Measurements from ENCODE around the gene RLN3. TPM values are rescaled to one million over a fixed set of nuclear protein-coding genes. Genes with fewer than 3 reads are reported as not detected.
"Not testable (repeated sequence)": the region's sequence is repeated elsewhere in the genome, so short reads cannot be mapped to it uniquely, and the experiment has no call there.

RLN3 gene
- total RNA-seq, 4 donors from 2014 or later: not detected

DNA sequence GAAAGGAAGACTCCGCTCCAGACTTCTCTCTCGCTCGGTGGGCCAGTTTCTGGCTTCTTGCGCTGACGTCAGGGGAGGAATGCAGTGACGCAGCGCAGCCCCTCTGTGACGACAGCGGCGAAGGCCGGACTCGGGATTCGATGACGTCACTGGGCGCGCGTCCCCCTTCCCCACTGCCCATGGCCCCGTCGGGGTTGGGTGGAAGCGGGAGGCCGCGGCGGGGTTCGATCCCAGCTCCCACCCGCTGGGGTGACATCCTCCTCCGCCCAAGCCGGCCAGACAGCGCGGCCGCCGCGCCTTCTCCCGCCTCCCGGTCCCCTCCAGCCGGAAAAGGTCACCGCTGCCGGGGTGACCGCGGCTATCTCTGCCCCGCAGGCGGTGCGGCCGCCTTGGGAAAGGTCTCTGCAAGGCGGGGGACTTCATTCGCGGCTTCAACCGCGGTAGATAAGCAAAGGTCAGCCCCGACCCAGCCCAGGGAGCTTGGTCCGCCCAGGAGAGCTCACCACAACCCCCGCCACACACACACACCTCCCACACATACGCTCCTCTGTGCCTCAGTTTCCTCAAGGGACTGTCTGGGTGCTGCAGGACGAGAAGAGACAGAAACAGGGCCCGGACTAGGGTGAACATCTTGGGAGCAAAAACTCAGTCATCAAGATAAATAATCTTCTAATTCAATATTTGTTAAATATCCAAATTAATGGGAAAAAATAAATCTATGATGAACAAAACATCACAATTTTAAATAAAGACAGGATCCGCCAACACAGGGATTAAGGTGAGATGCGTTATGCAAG is 21.0 kb upstream of the RLN3 start:
- DNase-seq (ENCODE audit: extremely low spot score): peak; percentile 97
- H3K27ac ChIP-seq (replicated peaks in 1 of 4): peak overlapping the region; percentile 95 to 100 (median 99)
- peaks cover 23 to 41% (median 38%) of the 10 kb centered on the region in 4 donors for H3K4me1 ChIP-seq
- H3K36me3 ChIP-seq: no peaks in the 10 kb centered on the region
- TF ChIP-seq CTCF (IDR thresholded peaks at IDR 0.05) (no peak), POLR2AphosphoS5 (IDR thresholded peaks at IDR 0.05) (peak; percentile 56 to 83), POLR2A (IDR thresholded peaks at IDR 0.05; ENCODE audit: low read depth) (peak; percentile 7), EP300 (IDR thresholded peaks at IDR 0.05) (peak; percentile 58)
- H3K9me3 ChIP-seq: no peaks in the 10 kb centered on the region
- H3K27me3 ChIP-seq: no peaks in the 10 kb centered on the region
- intact Hi-C loops (cut with DNase I): loop anchor here (2.0 kb wide), 1 partner anchor 68 kb away; no protein-coding TSS in a partner anchor
- 29% methylated on average over 9 of the region's 56 CpGs for WGBS
- peak overlapping the region; percentile 78 to 98 (median 86) for H3K4me3 ChIP-seq

DNA sequence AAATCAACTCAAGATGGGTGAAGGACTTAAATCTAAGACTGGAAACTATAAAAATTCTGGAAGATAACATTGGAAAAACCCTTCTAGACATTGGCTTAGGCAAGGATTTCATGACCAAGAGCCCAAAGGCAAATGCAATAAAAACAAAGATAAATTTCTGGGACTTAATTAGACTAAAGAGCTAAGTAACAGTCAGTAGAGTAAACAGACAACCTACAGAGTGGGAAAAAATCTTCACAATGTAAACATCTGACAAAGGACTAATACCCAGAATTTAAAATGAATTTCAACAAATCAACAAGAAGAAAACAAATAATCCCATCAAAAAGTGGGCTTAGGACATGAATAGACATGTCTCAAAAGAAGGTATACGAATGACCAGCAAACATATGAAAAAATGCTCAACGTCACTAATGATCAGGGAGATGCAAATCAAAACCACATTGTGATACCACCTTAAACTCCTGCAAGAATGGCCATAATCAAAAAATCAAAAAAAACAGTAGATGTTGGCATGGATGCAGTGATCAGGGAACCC is 15.5 kb upstream of the RLN3 start:
- no peaks in the 10 kb centered on the region for H3K36me3 ChIP-seq
- H3K27ac ChIP-seq (replicated peaks in 1 of 4): no peak overlapping the region
- DNase-seq (ENCODE audit: extremely low spot score): no peak
- intact Hi-C loops (cut with DNase I): no loop called here
- no peak for TF ChIP-seq CTCF (IDR thresholded peaks at IDR 0.05)
- peaks cover 0 to under 1% (median 0%) of the 10 kb centered on the region in 4 donors for H3K4me1 ChIP-seq
- no peak overlapping the region for H3K4me3 ChIP-seq
- H3K9me3 ChIP-seq: no peaks in the 10 kb centered on the region
- WGBS: 84% methylated on average over 2 of the region's 2 CpGs
- no peaks in the 10 kb centered on the region for H3K27me3 ChIP-seq

DNA sequence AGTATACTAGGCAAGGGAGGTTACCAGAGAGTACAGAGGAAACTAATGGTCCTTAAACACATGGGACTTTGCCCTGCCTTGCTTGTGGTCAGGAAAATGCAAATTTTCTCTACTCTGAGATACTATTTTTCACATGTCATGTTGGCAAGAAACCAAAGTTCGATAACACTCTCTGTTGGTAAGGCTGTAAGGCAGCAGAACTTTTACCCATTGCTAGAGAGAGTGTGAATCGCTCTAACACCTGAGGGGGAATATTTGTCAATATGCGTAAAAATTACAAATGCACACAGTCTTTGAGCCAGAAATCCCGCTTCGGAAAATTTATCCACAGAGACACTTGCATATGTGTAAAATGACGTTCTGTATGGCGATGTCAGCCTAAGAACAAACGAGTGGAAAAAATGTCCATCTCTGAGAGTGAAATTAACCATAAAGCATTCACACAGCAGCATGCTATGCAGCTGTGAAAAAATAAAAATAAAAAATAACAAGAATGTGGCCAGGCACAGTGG is 12.4 kb upstream of the RLN3 start:
- H3K4me3 ChIP-seq: no peak overlapping the region
- 73% methylated on average over 8 of the region's 8 CpGs for WGBS
- TF ChIP-seq CTCF (IDR thresholded peaks at IDR 0.05): no peak

GRCh38 chr19:14019100-14019499 is 8.8 kb upstream of the RLN3 start:
- Histone ChIP-seq H3K27me3 (no peaks in the 10 kb centered on the region), H3K9me3 (no peaks in the 10 kb centered on the region), H3K4me3 (no peak overlapping the region), H3K36me3 (no peaks in the 10 kb centered on the region), H3K27ac (replicated peaks in 1 of 4) (no peak overlapping the region), H3K4me1 (peaks cover 0 to 10% (median 5%) of the 10 kb centered on the region in 4 donors)
- TF ChIP-seq EP300 (IDR thresholded peaks at IDR 0.05) (no peak), POLR2A (IDR thresholded peaks at IDR 0.05; ENCODE audit: low read depth) (no peak), POLR2AphosphoS5 (IDR thresholded peaks at IDR 0.05) (no peak), CTCF (IDR thresholded peaks at IDR 0.05) (no peak)
- intact Hi-C loops (cut with DNase I): no loop called here
- DNase-seq (ENCODE audit: extremely low spot score): no peak
- WGBS: 87% methylated on average over 6 of the region's 6 CpGs

More for the DNA sequence above, 12.4 kb upstream of the RLN3 start:
- Histone ChIP-seq H3K36me3 (no peaks in the 10 kb centered on the region), H3K27ac (replicated peaks in 1 of 4) (no peak overlapping the region), H3K27me3 (no peaks in the 10 kb centered on the region), H3K4me1 (no peaks in the 10 kb centered on the region), H3K9me3 (no peaks in the 10 kb centered on the region)
- intact Hi-C loops (cut with DNase I): no loop called here
- no peak for DNase-seq (ENCODE audit: extremely low spot score)

DNA sequence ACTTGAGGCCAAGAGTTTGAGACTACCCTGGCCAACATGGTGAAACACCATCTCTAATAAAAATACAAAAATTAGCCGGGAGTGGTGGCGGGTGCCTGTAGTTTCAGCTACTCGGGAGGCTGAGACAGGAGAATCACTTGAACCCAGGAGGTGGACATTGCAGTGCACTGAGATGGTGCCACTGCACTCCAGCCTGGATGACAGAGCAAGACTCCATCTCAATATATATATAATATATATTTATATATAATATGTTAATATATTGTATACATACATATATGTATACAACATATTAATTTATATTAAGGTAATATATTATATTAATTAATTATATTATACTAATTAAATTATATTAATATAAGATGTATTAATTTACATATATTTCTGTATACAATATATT is 8.2 kb upstream of the RLN3 start:
- H3K9me3 ChIP-seq; DNase-seq (ENCODE audit: extremely low spot score); H3K27me3 ChIP-seq; H3K4me3 ChIP-seq; intact Hi-C loops (cut with DNase I); H3K27ac ChIP-seq (replicated peaks in 1 of 4); H3K36me3 ChIP-seq: not testable (repeated sequence)
- 92% methylated on average over 3 of the region's 3 CpGs for WGBS
- peaks cover 0 to 10% (median 5%) of the 10 kb centered on the region in 4 donors for H3K4me1 ChIP-seq

All from esophagus muscularis mucosa (tissue), 4 donors.